Measurements from ENCODE around the gene CAPN8. TPM values are rescaled to one million over a fixed set of nuclear protein-coding genes. Genes with fewer than 3 reads are reported as not detected.

The CAPN8 gene
- total RNA-seq, 4 donors from 2014 or later = 0.20 to 0.79 (median 0.40) TPM; not detected in 1

DNA sequence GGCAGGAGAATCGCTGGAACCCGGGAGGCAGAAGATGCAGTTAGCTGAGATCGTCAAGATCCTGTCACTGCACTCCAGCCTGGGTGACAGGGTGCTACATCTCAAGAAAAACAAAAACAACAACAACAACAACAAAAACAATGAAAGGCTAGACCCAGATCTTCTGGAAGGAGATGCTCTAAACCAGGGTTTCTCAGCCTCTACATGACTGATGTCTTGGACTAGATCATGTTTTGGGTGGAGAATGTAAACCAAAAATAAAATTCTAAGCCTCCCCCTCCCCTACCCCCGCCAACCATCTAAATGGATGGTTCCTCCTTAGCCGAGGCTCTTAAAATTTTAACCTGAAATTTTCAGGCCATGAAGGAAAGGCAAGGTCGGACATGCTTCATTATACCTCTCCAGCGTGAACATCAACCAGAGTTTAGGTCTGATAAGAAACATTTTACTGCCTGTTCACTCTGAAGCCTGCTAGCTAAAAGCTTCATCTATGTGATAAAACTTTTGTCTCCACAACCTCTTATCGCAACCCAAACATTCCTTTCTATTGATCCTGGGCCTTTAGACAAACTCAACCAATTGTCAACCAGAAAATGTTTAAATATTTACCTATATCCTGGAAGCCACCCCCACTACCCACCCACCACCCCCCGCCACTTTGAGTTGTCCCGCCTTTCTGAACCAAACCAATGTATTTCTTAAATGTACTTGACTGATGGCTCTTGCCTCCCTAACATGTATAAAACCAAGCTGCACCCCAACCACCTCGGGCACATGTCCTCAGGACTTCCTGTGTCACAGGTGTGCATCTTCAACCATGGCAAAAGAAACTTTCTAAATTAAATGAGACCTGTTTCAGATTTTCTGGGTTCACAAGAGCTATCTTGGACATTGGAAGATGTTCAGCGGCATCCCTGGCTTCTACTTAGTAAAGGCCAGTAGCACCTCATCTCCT lies 45.0 kb upstream of the CAPN8 start:
- WGBS, 2 donors = 93 to 94% methylated on average over 12 of the region's 12 CpGs
- H3K36me3 ChIP-seq = no peaks in the 10 kb centered on the region
- peaks cover 43 to 63% of the 10 kb centered on the region in 2 donors for H3K4me1 ChIP-seq
- no peak overlapping the region for H3K4me3 ChIP-seq (replicated peaks in 1 of 3)
- no peaks in the 10 kb centered on the region for H3K9me3 ChIP-seq
- H3K27me3 ChIP-seq = no peaks in the 10 kb centered on the region
- no peak overlapping the region for H3K27ac ChIP-seq
- no peak for DNase-seq
- intact Hi-C loops (cut with DNase I) = loop anchor here (5.0 kb wide), 1 partner anchor 37 kb away; no protein-coding TSS in a partner anchor
- TF ChIP-seq, protein P1, sequence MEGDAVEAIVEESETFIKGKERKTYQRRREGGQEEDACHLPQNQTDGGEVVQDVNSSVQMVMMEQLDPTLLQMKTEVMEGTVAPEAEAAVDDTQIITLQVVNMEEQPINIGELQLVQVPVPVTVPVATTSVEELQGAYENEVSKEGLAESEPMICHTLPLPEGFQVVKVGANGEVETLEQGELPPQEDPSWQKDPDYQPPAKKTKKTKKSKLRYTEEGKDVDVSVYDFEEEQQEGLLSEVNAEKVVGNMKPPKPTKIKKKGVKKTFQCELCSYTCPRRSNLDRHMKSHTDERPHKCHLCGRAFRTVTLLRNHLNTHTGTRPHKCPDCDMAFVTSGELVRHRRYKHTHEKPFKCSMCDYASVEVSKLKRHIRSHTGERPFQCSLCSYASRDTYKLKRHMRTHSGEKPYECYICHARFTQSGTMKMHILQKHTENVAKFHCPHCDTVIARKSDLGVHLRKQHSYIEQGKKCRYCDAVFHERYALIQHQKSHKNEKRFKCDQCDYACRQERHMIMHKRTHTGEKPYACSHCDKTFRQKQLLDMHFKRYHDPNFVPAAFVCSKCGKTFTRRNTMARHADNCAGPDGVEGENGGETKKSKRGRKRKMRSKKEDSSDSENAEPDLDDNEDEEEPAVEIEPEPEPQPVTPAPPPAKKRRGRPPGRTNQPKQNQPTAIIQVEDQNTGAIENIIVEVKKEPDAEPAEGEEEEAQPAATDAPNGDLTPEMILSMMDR (IDR thresholded peaks at IDR 0.05) = no peak
- TF ChIP-seq POLR2A (IDR thresholded peaks at IDR 0.05) = no peak

DNA sequence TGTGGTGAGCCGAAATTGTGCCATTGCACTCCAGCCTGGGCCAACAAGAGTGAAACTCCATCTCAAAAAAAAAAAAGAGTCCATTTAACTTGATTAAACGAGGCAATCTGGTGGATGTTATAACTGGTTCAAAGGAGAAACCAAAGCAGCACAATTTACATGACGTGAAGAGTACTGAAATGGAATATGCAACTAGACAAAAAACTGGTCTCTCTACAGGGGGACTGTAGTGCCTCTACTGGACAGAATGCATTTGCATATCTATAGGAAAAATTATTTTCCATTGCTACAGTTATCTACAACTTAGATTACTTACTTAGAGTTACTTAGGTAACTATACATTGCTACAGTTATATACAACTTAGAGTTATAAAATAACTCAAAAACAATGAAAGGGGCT lies 44.1 kb upstream of the CAPN8 start:
- intact Hi-C loops (cut with DNase I) = no loop called here
- Histone ChIP-seq H3K36me3 (no peaks in the 10 kb centered on the region), H3K27ac (peak overlapping the region in 1 of 3 donors; percentile 91), H3K4me1 (peaks cover 38 to 63% of the 10 kb centered on the region in 2 donors), H3K27me3 (no peaks in the 10 kb centered on the region), H3K4me3 (replicated peaks in 1 of 3) (no peak overlapping the region), H3K9me3 (no peaks in the 10 kb centered on the region)
- no peak for TF ChIP-seq POLR2A (IDR thresholded peaks at IDR 0.05)
- TF ChIP-seq, protein P1 (IDR thresholded peaks at IDR 0.05) = no peak
- DNase-seq = no peak
- WGBS, 2 donors = 80 to 82% methylated on average over 3 of the region's 3 CpGs

DNA sequence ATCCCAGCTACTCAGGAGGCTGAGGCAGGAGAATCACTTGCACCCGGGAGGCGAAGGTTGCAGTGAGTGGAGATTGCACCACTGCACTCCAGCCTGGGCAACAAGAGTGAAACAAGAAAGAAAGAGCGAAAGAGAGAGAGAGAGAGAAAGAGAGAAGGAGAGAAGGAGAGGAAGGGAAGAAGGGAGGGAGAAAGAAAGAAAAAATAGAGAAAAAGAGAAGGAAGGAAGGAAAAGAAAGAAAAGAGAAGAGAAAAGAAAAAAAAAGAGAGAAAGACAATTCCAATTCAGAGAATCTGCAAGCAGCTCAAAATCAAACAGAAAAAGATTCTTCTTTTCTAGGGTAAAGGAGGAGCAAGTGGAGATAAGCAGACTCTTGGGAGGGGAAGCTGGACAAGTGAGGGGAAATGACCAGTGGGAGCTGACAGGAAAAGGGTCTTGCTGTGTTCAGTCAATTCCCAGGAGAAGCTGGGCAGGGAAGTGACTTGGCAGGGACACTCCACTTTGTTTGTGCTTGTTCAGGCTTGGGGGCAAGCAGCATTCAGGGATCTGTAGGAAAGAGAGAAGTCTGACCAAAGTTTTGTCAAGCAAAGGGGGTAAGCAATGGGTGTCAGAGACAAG lies 43.3 kb upstream of the CAPN8 start:
- TF ChIP-seq, protein P1 (IDR thresholded peaks at IDR 0.05) = no peak
- no peak for TF ChIP-seq POLR2A (IDR thresholded peaks at IDR 0.05)
- Histone ChIP-seq H3K4me1 (peaks cover 31 to 61% of the 10 kb centered on the region in 2 donors), H3K27ac (peak overlapping the region in 2 of 3 donors; percentile 91 to 93), H3K36me3 (no peaks in the 10 kb centered on the region), H3K9me3 (no peaks in the 10 kb centered on the region), H3K27me3 (no peaks in the 10 kb centered on the region), H3K4me3 (replicated peaks in 1 of 3) (no peak overlapping the region)
- no peak for DNase-seq
- WGBS, 2 donors = 94 to 95% methylated on average over 3 of the region's 3 CpGs
- intact Hi-C loops (cut with DNase I) = no loop called here

DNA sequence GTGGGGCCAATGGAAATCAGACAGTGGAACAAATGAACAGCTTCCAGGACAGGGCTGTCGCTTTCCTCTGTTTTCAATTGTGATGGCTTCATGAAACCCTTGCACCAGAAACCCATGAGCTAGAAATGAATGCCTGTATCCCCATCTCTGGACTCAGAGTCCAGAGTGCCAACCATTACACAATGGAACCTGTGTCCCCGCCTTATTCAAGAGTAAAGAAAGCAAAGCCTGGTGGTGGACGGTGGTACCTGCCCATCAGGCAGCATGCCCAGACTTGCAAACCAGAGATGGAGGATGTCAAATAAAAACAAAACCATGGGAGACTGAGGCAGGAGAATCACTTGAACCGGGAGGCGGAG lies 42.5 kb upstream of the CAPN8 start:
- H3K4me1 ChIP-seq = peaks cover 24 to 60% of the 10 kb centered on the region in 2 donors

More for the DNA sequence above, 42.5 kb upstream of the CAPN8 start:
- Histone ChIP-seq H3K36me3 (no peaks in the 10 kb centered on the region), H3K27ac (peak overlapping the region; percentile 79 to 93 (median 91)), H3K27me3 (no peaks in the 10 kb centered on the region), H3K4me3 (replicated peaks in 1 of 3) (no peak overlapping the region), H3K9me3 (no peaks in the 10 kb centered on the region)
- peak; percentile 53 to 62 for DNase-seq
- intact Hi-C loops (cut with DNase I) = no loop called here
- 34 to 39% methylated on average over 5 of the region's 5 CpGs for WGBS, 2 donors
- no peak for TF ChIP-seq POLR2A (IDR thresholded peaks at IDR 0.05)
- TF ChIP-seq, protein P1 (IDR thresholded peaks at IDR 0.05) = peak in 4 of 6 experiments; percentile 26 to 45 (median 30)

Data from thyroid gland (tissue), 4 donors.